Kidney glomerular epithelial cell (primary cell): ENCODE results near the gene CYP24A1.

Experiments
- DNase-seq: peaks from one replicate; lab custom pipeline; 2025; lab: John Stamatoyannopoulos, UW

The CYP24A1 gene

GRCh38 chr20:54173653-54174456, at the start of gene CYP24A1:
TSS of gene CYP24A1 (minus strand) at chr20:54173986. CDS start at chr20:54173579, 407 bp downstream.
- DNase-seq, result no peak

GRCh38 chr20:54223285-54223684, 49.5 kb upstream of the CYP24A1 start:
- DNase-seq, result no peak

GRCh38 chr20:54221996-54222890, 48.5 kb upstream of the CYP24A1 start:
- no peak for DNase-seq

GRCh38 chr20:54221353-54221752, 47.6 kb upstream of the CYP24A1 start:
- no peak for DNase-seq

GRCh38 chr20:54220722-54221121, 46.9 kb upstream of the CYP24A1 start:
- DNase-seq, result no peak

- DNase-seq, result peak; percentile 6
Measured at GRCh38 chr20:54219751-54220426, 46.1 kb upstream of the CYP24A1 start.

GRCh38 chr20:54218470-54218869, 44.7 kb upstream of the CYP24A1 start:
- no peak for DNase-seq

- no peak for DNase-seq
Measured at GRCh38 chr20:54217762-54218161, 44.0 kb upstream of the CYP24A1 start.

- no peak for DNase-seq
Measured at GRCh38 chr20:54215157-54215789, 41.5 kb upstream of the CYP24A1 start.

GRCh38 chr20:54214566-54214965, 40.8 kb upstream of the CYP24A1 start:
- no peak for DNase-seq

GRCh38 chr20:54212871-54213270, 39.1 kb upstream of the CYP24A1 start:
- DNase-seq, result no peak

GRCh38 chr20:54212226-54212625, 38.4 kb upstream of the CYP24A1 start:
- no peak for DNase-seq

- DNase-seq, result no peak
Measured at GRCh38 chr20:54209216-54209813, 35.5 kb upstream of the CYP24A1 start.

- DNase-seq, result peak; percentile 42
Measured at GRCh38 chr20:54208548-54209176, 34.9 kb upstream of the CYP24A1 start.

- DNase-seq, result peak; percentile 83
Measured at GRCh38 chr20:54207743-54208547, 34.2 kb upstream of the CYP24A1 start, which contains the start of gene PFDN4. TSS of gene PFDN4 (plus strand) at chr20:54208087. CDS start at chr20:54208101, 14 bp downstream.

GRCh38 chr20:54207053-54207742, 33.4 kb upstream of the CYP24A1 start:
- DNase-seq, result no peak

- no peak for DNase-seq
Measured at GRCh38 chr20:54205450-54205849, 31.7 kb upstream of the CYP24A1 start.

GRCh38 chr20:54204481-54204880, 30.7 kb upstream of the CYP24A1 start:
- DNase-seq, result no peak

GRCh38 chr20:54204063-54204462, 30.3 kb upstream of the CYP24A1 start:
- DNase-seq, result no peak
